OCI-M2 (cell line): ENCODE measurements around the gene FXYD7.
"Not testable (repeated sequence)": the region's sequence is repeated elsewhere in the genome, so short reads cannot be mapped to it uniquely, and the experiment has no call there.

Experiments used
- DNase-seq: peaks from one replicate; lab custom pipeline; 2025; ENCODE audit not compliant: unreplicated experiment; lab: John Stamatoyannopoulos, UW

Gene FXYD7

GRCh38 chr19:35142606-35143230 lies 337 bp upstream of the FXYD7 start:
- DNase-seq, result no peak

- no peak for DNase-seq
Observed at GRCh38 chr19:35143818-35144217, 763 bp downstream of the FXYD7 start.

GRCh38 chr19:35144259-35144599 lies 1.2 kb downstream of the FXYD7 start:
- no peak for DNase-seq

GRCh38 chr19:35144600-35145436 lies 1.8 kb downstream of the FXYD7 start:
- no peak for DNase-seq

GRCh38 chr19:35146746-35147459 lies 3.8 kb downstream of the FXYD7 start:
- no peak for DNase-seq

- no peak for DNase-seq
Observed at GRCh38 chr19:35149463-35149862, 6.4 kb downstream of the FXYD7 start.

GRCh38 chr19:35150445-35150844 lies 7.4 kb downstream of the FXYD7 start:
- no peak for DNase-seq

GRCh38 chr19:35151273-35152065 lies 8.4 kb downstream of the FXYD7 start:
- DNase-seq, result no peak

- DNase-seq, result not testable (repeated sequence)
Observed at GRCh38 chr19:35153129-35153522, 10.1 kb downstream of the FXYD7 start.

GRCh38 chr19:35153701-35154524 lies 10.9 kb downstream of the FXYD7 start:
- no peak for DNase-seq

GRCh38 chr19:35154525-35155406 lies 11.7 kb downstream of the FXYD7 start, which contains the start of gene FXYD5:
FXYD5 (plus strand) TSS chr19:35154735; CDS start chr19:35155551, 816 bp downstream.
- DNase-seq, result peak; percentile 94

- DNase-seq, result no peak
Observed at GRCh38 chr19:35155441-35155840, 12.4 kb downstream of the FXYD7 start.

- no peak for DNase-seq
Observed at GRCh38 chr19:35155981-35156672, 13.1 kb downstream of the FXYD7 start.

GRCh38 chr19:35156673-35157014 lies 13.6 kb downstream of the FXYD7 start:
- DNase-seq, result no peak

- DNase-seq, result no peak
Observed at GRCh38 chr19:35157431-35157830, 14.4 kb downstream of the FXYD7 start.

- no peak for DNase-seq
Observed at GRCh38 chr19:35159606-35160005, 16.6 kb downstream of the FXYD7 start.

GRCh38 chr19:35160629-35161433 lies 17.8 kb downstream of the FXYD7 start:
- no peak for DNase-seq

- DNase-seq, result no peak
Observed at GRCh38 chr19:35161434-35161743, 18.3 kb downstream of the FXYD7 start.
